Measurements from ENCODE around the gene ATP2A3. TPM values are rescaled to one million over a fixed set of nuclear protein-coding genes. Genes with fewer than 3 reads are reported as not detected.
A peak's percentile ranks its signal among the peaks of the same experiment; 100 is the strongest.

Gene ATP2A3
- total RNA-seq, 4 donors from 2014 or later: 142 to 300 (median 208) TPM

GRCh38 chr17:3946711-3947235 lies 17.5 kb downstream of the ATP2A3 start:
- H3K36me3 ChIP-seq: peaks cover 0 to 25% (median 4%) of the 10 kb centered on the region in 4 donors
- H3K4me1 ChIP-seq: no peaks in the 10 kb centered on the region
- WGBS, 2 donors (ENCODE audit: low coverage in 1 of 2): 77 to 80% methylated on average over 1 to 5 of the region's 5 CpGs
- DNase-seq: no peak
- in situ Hi-C loops (cut with MboI; ENCODE audit: low pct_ligation_motif_present in 1 of 4, low pct_unique_long_range_greater_than_20kb in 1 of 4, low sequenced_read_pairs in 3 of 4) (no loop called here), intact Hi-C loops (cut with DNase I; ENCODE audit: low total_unique reads) (no loop called here)
- H3K27me3 ChIP-seq: no peaks in the 10 kb centered on the region
- no peaks in the 10 kb centered on the region for H3K9me3 ChIP-seq
- no peak overlapping the region for H3K4me3 ChIP-seq
- H3K27ac ChIP-seq: no peak overlapping the region
- TF ChIP-seq CTCF (IDR thresholded peaks at IDR 0.05) (no peak), EP300 (IDR thresholded peaks at IDR 0.05; ENCODE audit: low read depth) (no peak), POLR2AphosphoS5 (IDR thresholded peaks at IDR 0.05) (no peak), POLR2A (IDR thresholded peaks at IDR 0.05) (no peak)

- in situ Hi-C loops (cut with MboI; ENCODE audit: low pct_ligation_motif_present in 1 of 4, low pct_unique_long_range_greater_than_20kb in 1 of 4, low sequenced_read_pairs in 3 of 4) (no loop called here), intact Hi-C loops (cut with DNase I; ENCODE audit: low total_unique reads) (no loop called here)
- Histone ChIP-seq H3K36me3 (peaks cover 0 to 17% (median 0%) of the 10 kb centered on the region in 4 donors), H3K4me3 (peak overlapping the region in 3 of 4 donors; percentile 17 to 35 (median 28)), H3K27me3 (no peaks in the 10 kb centered on the region), H3K4me1 (no peaks in the 10 kb centered on the region), H3K9me3 (no peaks in the 10 kb centered on the region), H3K27ac (peak overlapping the region in 3 of 4 donors; percentile 8 to 50 (median 39))
- DNase-seq: peak; percentile 37
- 63% methylated on average over 57 of the region's 68 CpGs; no CpG with 5 or more reads in 1 of the 2 donors for WGBS, 2 donors (ENCODE audit: low coverage in 1 of 2)
- TF ChIP-seq POLR2AphosphoS5 (IDR thresholded peaks at IDR 0.05) (no peak), CTCF (IDR thresholded peaks at IDR 0.05) (no peak)
Observed at GRCh38 chr17:3944485-3945388, 19.5 kb downstream of the ATP2A3 start.

- Histone ChIP-seq H3K9me3 (no peaks in the 10 kb centered on the region), H3K27ac (no peak overlapping the region), H3K4me1 (no peaks in the 10 kb centered on the region), H3K36me3 (peaks cover 0 to 17% (median 0%) of the 10 kb centered on the region in 4 donors), H3K4me3 (no peak overlapping the region), H3K27me3 (no peaks in the 10 kb centered on the region)
- in situ Hi-C loops (cut with MboI; ENCODE audit: low pct_ligation_motif_present in 1 of 4, low pct_unique_long_range_greater_than_20kb in 1 of 4, low sequenced_read_pairs in 3 of 4) (no loop called here), intact Hi-C loops (cut with DNase I; ENCODE audit: low total_unique reads) (no loop called here)
- WGBS, 2 donors (ENCODE audit: low coverage in 1 of 2): 90 to 94% methylated on average over 8 to 23 of the region's 23 CpGs
- no peak for TF ChIP-seq POLR2A (IDR thresholded peaks at IDR 0.05)
- no peak for DNase-seq
Observed at GRCh38 chr17:3943240-3943891, 20.9 kb downstream of the ATP2A3 start.

- DNase-seq: no peak
- Histone ChIP-seq H3K4me1 (no peaks in the 10 kb centered on the region), H3K9me3 (no peaks in the 10 kb centered on the region), H3K4me3 (no peak overlapping the region), H3K36me3 (peaks cover 0 to 10% (median 2%) of the 10 kb centered on the region in 4 donors), H3K27me3 (no peaks in the 10 kb centered on the region), H3K27ac (no peak overlapping the region)
- in situ Hi-C loops (cut with MboI; ENCODE audit: low pct_ligation_motif_present in 1 of 4, low pct_unique_long_range_greater_than_20kb in 1 of 4, low sequenced_read_pairs in 3 of 4): no loop called here
- WGBS, 2 donors (ENCODE audit: low coverage in 1 of 2): 96% methylated on average over 45 of the region's 48 CpGs; no CpG with 5 or more reads in 1 of the 2 donors
- TF ChIP-seq CTCF (IDR thresholded peaks at IDR 0.05) (no peak), POLR2A (IDR thresholded peaks at IDR 0.05) (no peak), POLR2AphosphoS5 (IDR thresholded peaks at IDR 0.05) (no peak), EP300 (IDR thresholded peaks at IDR 0.05; ENCODE audit: low read depth) (no peak)
- intact Hi-C loops (cut with DNase I; ENCODE audit: low total_unique reads): no loop called here
Observed at GRCh38 chr17:3940965-3941698, 23.1 kb downstream of the ATP2A3 start.

Data from transverse colon (tissue), 4 donors.